GM12878 (cell line): ENCODE measurements around the gene EIF2D. TPM values are rescaled to one million over a fixed set of nuclear protein-coding genes. Genes with fewer than 3 reads are reported as not detected.
A peak's percentile ranks its signal among the peaks of the same experiment; 100 is the strongest.

ENCODE experiments used
- ATAC-seq: fragments of 200-7000 bp; cut with Tn5 transposase; 3 replicates; pipeline ENCODE4 v1.9.1; 2020; ENCODE audit warnings: mild to moderate bottlenecking, moderate library complexity
- BruUV-seq: library from RNA; stranded (reverse); fragments of 400-500 nt; replicated peaks from 2 replicates; lab custom pipeline; 2021; lab: Mats Ljungman, UMichigan
- CTCF ChIA-PET: fragments of 300-600 bp; sonication (Branson Sonifier 250); formaldehyde crosslinking; extraction: SDS; loops from one replicate; lab custom pipeline; 2021; ENCODE audit warnings: inconsistent platforms; lab: Yijun Ruan, JAX
- POLR2A ChIA-PET: fragments of 350-600 bp; formaldehyde crosslinking; extraction: SDS; loops from one replicate; lab custom pipeline; 2021; ENCODE audit warnings: inconsistent platforms; lab: Charles Lee
- RAD21 ChIA-PET: fragments of 300-600 bp; sonication (Branson Sonifier 250); formaldehyde crosslinking; loops from one replicate; lab custom pipeline; 2023; ENCODE audit warnings: antibody characterized with exemption; ENCODE audit not compliant: unreplicated experiment; lab: Charles Lee
- SMC1A ChIA-PET: fragments of 300-600 bp; sonication (Branson Sonifier 250); formaldehyde crosslinking; loops from one replicate; lab custom pipeline; 2023; ENCODE audit not compliant: unreplicated experiment, uncharacterized antibody; lab: Charles Lee
- DNase-seq: peaks from one replicate; pipeline ENCODE4 v3.0.0-alpha.2; 2011; ENCODE audit warnings: low read depth, low spot score
- FAIRE-seq: peaks from 3 replicates; lab custom pipeline; 2011; peaks lifted over from hg19 to GRCh38; lab: Jason Lieb, UNC
- H2AFZ ChIP-seq: 2 replicates; pipeline ENCODE4 v1.6.0; 2011; ENCODE audit warnings: low read depth, low read length, control low read depth; ENCODE audit not compliant: control insufficient read depth
- H3K27ac ChIP-seq: 2 replicates; pipeline ENCODE4 v1.5.1; 2011; ENCODE audit warnings: control low read depth; ENCODE audit not compliant: control insufficient read depth, insufficient read depth
- H3K27me3 ChIP-seq, 2 experiments: replicated peaks in 1 of 2; 2 replicates each; pipeline versions ENCODE4 v1.6.0 to v1.6.1; 2011; ENCODE audit warnings: low read length in 1 of 2; ENCODE audit not compliant: control insufficient read depth in 2 of 2, insufficient read depth in 2 of 2
- H3K36me3 ChIP-seq, 2 experiments: 2 replicates each; pipeline ENCODE4 v1.5.1; 2011; ENCODE audit warnings: low read length in 1 of 2; ENCODE audit not compliant: control insufficient read depth in 2 of 2, insufficient read depth in 2 of 2
- H3K4me1 ChIP-seq: 2 replicates; pipeline ENCODE4 v1.6.1; 2011; ENCODE audit warnings: mild to moderate bottlenecking, low read length, moderate library complexity, mixed read lengths; ENCODE audit not compliant: control insufficient read depth, insufficient read depth
- H3K4me2 ChIP-seq: 2 replicates; pipeline ENCODE4 v1.6.0; 2011; ENCODE audit warnings: control low read depth; ENCODE audit not compliant: control insufficient read depth, insufficient read depth
- H3K4me3 ChIP-seq: fragments of 200-600 bp; sonication (generic); 2 replicates; pipeline ENCODE4 v1.5.1; 2016
- H3K79me2 ChIP-seq: 2 replicates; pipeline ENCODE4 v1.6.0; 2011; ENCODE audit warnings: low read length; ENCODE audit not compliant: control insufficient read depth, insufficient read depth
- H3K9ac ChIP-seq: 2 replicates; pipeline ENCODE4 v1.8.0; 2011; ENCODE audit warnings: low read length, control low read depth, mixed read lengths; ENCODE audit not compliant: control insufficient read depth, insufficient read depth
- H3K9me3 ChIP-seq: replicated peaks from 3 replicates; pipeline ENCODE4 v1.5.1; 2011; ENCODE audit warnings: mild to moderate bottlenecking, low read length; ENCODE audit not compliant: control insufficient read depth, insufficient read depth
- H4K20me1 ChIP-seq: 2 replicates; pipeline ENCODE4 v1.6.0; 2011; ENCODE audit not compliant: control insufficient read depth, insufficient read depth
- CTCF ChIP-seq, 3 experiments: IDR thresholded peaks in 2 of 3; conservative IDR thresholded peaks in 1 of 3; 2 replicates each; pipeline ENCODE4 v1.5.1; 2011; ENCODE audit warnings: low read depth in 3 of 3, low read length in 3 of 3, mild to moderate bottlenecking in 3 of 3, control low read depth in 2 of 3, moderate library complexity in 2 of 3, inconsistent platforms in 1 of 3, mixed read lengths in 1 of 3; ENCODE audit not compliant: control insufficient read depth in 2 of 3, insufficient read depth in 1 of 3; ENCODE audit errors: extremely low read depth in 1 of 3
- ELK1 ChIP-seq: IDR thresholded peaks from 2 replicates; pipeline ENCODE4 v1.6.1; 2012; ENCODE audit warnings: low read depth, low read length, improper control_type of control experiment
- ETV6 ChIP-seq, 2 experiments: fragments of 450-650 bp in 1 of 2; IDR thresholded peaks in 1 of 2; conservative IDR thresholded peaks in 1 of 2; 2 replicates each; pipeline ENCODE4 v1.6.1; 2014; ENCODE audit warnings: antibody characterized with exemption in 1 of 2, borderline replicate concordance in 1 of 2, low read depth in 1 of 2, mild to moderate bottlenecking in 1 of 2, moderate library complexity in 1 of 2
- TBL1XR1 ChIP-seq: IDR thresholded peaks from 2 replicates; pipeline ENCODE4 v1.6.1; 2012; ENCODE audit warnings: low read depth, low read length, improper control_type of control experiment
- YBX1 ChIP-seq: fragments of 450-650 bp; IDR thresholded peaks from 2 replicates; pipeline ENCODE4 v1.6.1; 2016; ENCODE audit warnings: antibody characterized with exemption
- WGBS: methylation state at CpG from one replicate; pipeline ENCODE4 v1.1.6; 2016; ENCODE audit warnings: low lambda C conversion rate; ENCODE audit not compliant: insufficient replicate concordance, insufficient coverage; ENCODE audit errors: missing lambda C conversion rate; 5-methylcytosine and 5-hydroxymethylcytosine counted together
- in situ Hi-C: fragments of 300-500 bp; cut with MboI; formaldehyde crosslinking; loops from 9 replicates; pipeline ENCODE4 v1.14.3; 2018; ENCODE audit warnings: mixed read lengths
- intact Hi-C: fragments of 100-400 bp; cut with micrococcal nuclease; formaldehyde crosslinking; loops from one replicate; pipeline ENCODE4 v1.14.2; 2022; ENCODE audit not compliant: unreplicated experiment
- polyA plus RNA-seq, 11 experiments: library from polyadenylated mRNA; depleted of rRNA in 4 of 11; unstranded in 6 of 11; stranded (reverse) in 5 of 11; fragments of >200 nt; fragmentation: Nextera tagmentation in 4 of 11; fragmentation: Illumina TruSeq in 1 of 11; extraction: Ambion mirVana in 4 of 11; extraction: Trizol in 1 of 11; gene quantifications; 1 replicate in 1 of 11; 2 replicates in 10 of 11; pipeline versions ENCODE4 v1.2.1 to v1.2.3, GENCODE V29; 2011 to 2016; ENCODE audit warnings: inconsistent platforms in 2 of 11, missing spikeins in 2 of 11, low read depth in 1 of 11
- total RNA-seq, 4 experiments: library from RNA; depleted of rRNA in 3 of 4; stranded (reverse); fragments of >200 nt in 3 of 4; fragmentation: Illumina TruSeq in 1 of 4; extraction: Trizol in 1 of 4; gene quantifications; 2 replicates each; pipeline versions ENCODE4 v1.2.1 to v1.2.3, GENCODE V29; 2013 to 2021

Gene EIF2D
- total and polyA plus RNA-seq, 10 of the 15 experiments (the other 5 are each of a cell fraction or from before 2014, with no cell fraction given): 65.2 to 133 (median 79.0) TPM

- TF ChIP-seq ELK1 (no peak), CTCF (IDR thresholded peaks at IDR 0.05 in 2 of 3, conservative IDR thresholded peaks at IDR 0.05 in 1 of 3; ENCODE audit: control insufficient read depth in 2 of 3, extremely low read depth in 1 of 3, insufficient read depth in 1 of 3, low read depth in 3 of 3, low read length in 3 of 3) (peak; percentile 82 to 92 (median 90)), YBX1 (no peak)
Observed at GRCh38 chr1:206583707-206584648, 28.3 kb downstream of the EIF2D start (continued).

GRCh38 chr1:206582971-206583706 is 29.1 kb downstream of the EIF2D start:
- no peak for DNase-seq
- Histone ChIP-seq H3K4me2 (no peak overlapping the region), H3K36me3 (peaks cover 45 to 60% of the 10 kb centered on the region in 2 experiments), H2AFZ (no peak overlapping the region), H3K27ac (no peak overlapping the region), H3K4me1 (peaks cover 36% of the 10 kb centered on the region), H4K20me1 (peaks cover 4% of the 10 kb centered on the region; the same call in 1 of the 2 replicates), H3K9ac (no peak overlapping the region), H3K9me3 (no peaks in the 10 kb centered on the region), H3K27me3 (no peaks in the 10 kb centered on the region), H3K79me2 (peaks cover 44% of the 10 kb centered on the region), H3K4me3 (no peak overlapping the region)
- SMC1A ChIA-PET: interaction anchor here (0.9 to 15.4 kb wide), 15 partner anchors 9 to 120 kb away, joined by 3 to 476 read pairs (median 6); partner anchors contain the start of genes IKBKE and RASSF5
- intact Hi-C loops: loop anchor here (1.0 to 2.0 kb wide), 3 partner anchors 38 to 104 kb away; no protein-coding TSS in a partner anchor
- in situ Hi-C loops: loop anchor here (5.0 kb wide), 2 partner anchors 36 to 96 kb away; no protein-coding TSS in a partner anchor
- no TSS peak for BruUV-seq
- CTCF ChIA-PET: interaction anchor here (0.6 to 15.7 kb wide), 34 partner anchors 8 to 329 kb away, joined by 3 to 440 read pairs (median 6); partner anchors contain the start of genes EIF2D, IKBKE and RASSF5
- ATAC-seq: no peak
- WGBS: 93% methylated on average over 18 of the region's 18 CpGs
- no peak for TF ChIP-seq TBL1XR1
- no peak for TF ChIP-seq ETV6 (conservative IDR thresholded peaks at IDR 0.05 in 1 of 2, IDR thresholded peaks at IDR 0.05 in 1 of 2; ENCODE audit: borderline replicate concordance in 1 of 2, low read depth in 1 of 2)
- RAD21 ChIA-PET: interaction anchor here (0.6 to 2.4 kb wide), 22 partner anchors 9 to 198 kb away, joined by 3 to 85 read pairs (median 6); partner anchors contain the start of genes IKBKE and RASSF5
- FAIRE-seq: no peak
- POLR2A ChIA-PET: interaction anchor here (0.9 to 2.0 kb wide), 7 partner anchors 24 to 87 kb away, joined by 3 to 7 read pairs (median 3); no protein-coding TSS in a partner anchor
